SH-SY5Y (cell line): ENCODE measurements around the gene PKP2.
A peak's percentile ranks its signal among the peaks of the same experiment; 100 is the strongest.

Experiments used
- GATA2 ChIP-seq: IDR thresholded peaks from 2 replicates; pipeline ENCODE4 v1.6.1; 2011; ENCODE audit warnings: mild to moderate bottlenecking, low read depth, low read length
- GATA3 ChIP-seq: IDR thresholded peaks from 2 replicates; pipeline ENCODE4 v1.6.1; 2011; ENCODE audit warnings: low read depth, mild to moderate bottlenecking, low read length, moderate library complexity

GRCh38 chr12:32821710-32822109 is 74.9 kb downstream of the PKP2 start:
- TF ChIP-seq GATA2 (peak; percentile 48; the same call in 1 of the 2 replicates), GATA3 (0 out of 2 replicates have a peak, but pooled peaks have one; percentile 22)
